Keratinocyte (primary cell): ENCODE results near the gene LRPPRC.

Source experiments
- EZH2 ChIP-seq: IDR thresholded peaks from one replicate; pipeline ENCODE4 v1.6.1; 2012; ENCODE audit warnings: inconsistent platforms, mild to moderate bottlenecking, low read length, moderate library complexity
- TF ChIP-seq, protein P1 (sequence below), 3 experiments: IDR thresholded peaks in 1 of 3; conservative IDR thresholded peaks in 1 of 3; optimal IDR thresholded peaks in 1 of 3; 2 replicates in 2 of 3; 3 replicates in 1 of 3; pipeline versions ENCODE3 to v1.5.1; 2011; ENCODE audit warnings: low read length in 3 of 3, mild to moderate bottlenecking in 3 of 3, moderate library complexity in 2 of 3, control low read depth in 1 of 3, inconsistent platforms in 1 of 3; ENCODE audit not compliant: insufficient read depth in 2 of 3; ENCODE audit errors: extremely low read depth in 1 of 3

GRCh38 chr2:43993437-43993836 lies 2.4 kb downstream of the LRPPRC start:
- TF ChIP-seq, protein P1, sequence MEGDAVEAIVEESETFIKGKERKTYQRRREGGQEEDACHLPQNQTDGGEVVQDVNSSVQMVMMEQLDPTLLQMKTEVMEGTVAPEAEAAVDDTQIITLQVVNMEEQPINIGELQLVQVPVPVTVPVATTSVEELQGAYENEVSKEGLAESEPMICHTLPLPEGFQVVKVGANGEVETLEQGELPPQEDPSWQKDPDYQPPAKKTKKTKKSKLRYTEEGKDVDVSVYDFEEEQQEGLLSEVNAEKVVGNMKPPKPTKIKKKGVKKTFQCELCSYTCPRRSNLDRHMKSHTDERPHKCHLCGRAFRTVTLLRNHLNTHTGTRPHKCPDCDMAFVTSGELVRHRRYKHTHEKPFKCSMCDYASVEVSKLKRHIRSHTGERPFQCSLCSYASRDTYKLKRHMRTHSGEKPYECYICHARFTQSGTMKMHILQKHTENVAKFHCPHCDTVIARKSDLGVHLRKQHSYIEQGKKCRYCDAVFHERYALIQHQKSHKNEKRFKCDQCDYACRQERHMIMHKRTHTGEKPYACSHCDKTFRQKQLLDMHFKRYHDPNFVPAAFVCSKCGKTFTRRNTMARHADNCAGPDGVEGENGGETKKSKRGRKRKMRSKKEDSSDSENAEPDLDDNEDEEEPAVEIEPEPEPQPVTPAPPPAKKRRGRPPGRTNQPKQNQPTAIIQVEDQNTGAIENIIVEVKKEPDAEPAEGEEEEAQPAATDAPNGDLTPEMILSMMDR (optimal IDR thresholded peaks at IDR 0.05 in 1 of 3, IDR thresholded peaks at IDR 0.05 in 1 of 3, conservative IDR thresholded peaks at IDR 0.05 in 1 of 3; ENCODE audit: extremely low read depth in 1 of 3, insufficient read depth in 2 of 3, low read length in 3 of 3) = no peak
- no peak for TF ChIP-seq EZH2
